Brain microvascular endothelial cell (primary cell): ENCODE results near the gene CFDP1.

ENCODE experiments used
- DNase-seq: peaks from one replicate; pipeline ENCODE4 v3.0.0-alpha.2; 2020
- H3K27ac ChIP-seq: fragments of 250-450 bp; sonication (Bioruptor Pico); 2 replicates; pipeline ENCODE4 v1.5.1; 2020; ENCODE audit warnings: mild to moderate bottlenecking, moderate library complexity
- H3K27me3 ChIP-seq: fragments of 250-450 bp; sonication (Bioruptor Pico); replicated peaks from 2 replicates; pipeline ENCODE4 v1.5.1; 2020; ENCODE audit warnings: mild to moderate bottlenecking
- H3K36me3 ChIP-seq: fragments of 250-450 bp; sonication (Bioruptor Pico); replicated peaks from 2 replicates; pipeline ENCODE4 v1.5.1; 2020; ENCODE audit warnings: mild to moderate bottlenecking
- H3K4me3 ChIP-seq: 2 replicates; pipeline ENCODE4 v1.5.1; 2011; ENCODE audit warnings: low read depth, mild to moderate bottlenecking, control low read depth, low read length, moderate library complexity
- in situ Hi-C: cut with HindIII; loops from 2 replicates; pipeline ENCODE4 v1.10.0; 2017; ENCODE audit warnings: low sequenced_read_pairs, low pct_ligation_motif_present
- TF ChIP-seq, protein P1 (sequence below): IDR thresholded peaks from 2 replicates; pipeline ENCODE4 v1.5.1; 2011; ENCODE audit warnings: low read depth, mild to moderate bottlenecking, moderate library complexity, low read length, control low read depth, inconsistent platforms; ENCODE audit errors: missing control alignments

CFDP1 gene

DNA sequence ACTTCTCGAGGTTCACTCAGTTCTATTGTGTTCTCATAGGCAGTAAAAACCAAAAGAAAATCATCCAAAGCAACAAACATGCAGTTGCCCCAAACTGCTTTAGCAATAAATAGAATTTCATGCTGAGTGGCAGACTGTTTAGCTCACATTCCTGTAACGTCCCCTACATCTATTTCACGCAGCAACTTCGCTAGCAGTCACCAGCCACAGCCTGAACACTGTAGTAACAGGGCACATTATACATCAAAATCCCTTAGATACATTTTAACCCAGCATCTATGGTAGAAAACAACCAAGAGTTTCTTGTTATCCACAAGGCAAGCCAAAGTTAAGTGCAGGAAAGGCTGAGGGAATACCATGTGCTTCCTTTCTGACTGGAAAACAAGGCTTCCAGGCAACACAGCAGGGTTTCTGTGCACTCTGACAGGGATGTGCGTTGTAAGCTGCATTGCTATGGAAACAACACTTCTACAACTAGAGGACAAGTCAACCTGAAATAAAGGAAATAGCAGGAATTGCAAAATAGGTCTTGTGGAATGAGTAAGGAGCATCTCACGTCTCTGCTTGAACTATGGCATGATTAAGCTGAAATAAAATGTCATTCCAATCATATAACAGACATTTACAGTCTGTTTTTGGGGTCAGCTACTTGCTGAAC is 55.4 kb downstream of the CFDP1 start:
- TF ChIP-seq, protein P1, sequence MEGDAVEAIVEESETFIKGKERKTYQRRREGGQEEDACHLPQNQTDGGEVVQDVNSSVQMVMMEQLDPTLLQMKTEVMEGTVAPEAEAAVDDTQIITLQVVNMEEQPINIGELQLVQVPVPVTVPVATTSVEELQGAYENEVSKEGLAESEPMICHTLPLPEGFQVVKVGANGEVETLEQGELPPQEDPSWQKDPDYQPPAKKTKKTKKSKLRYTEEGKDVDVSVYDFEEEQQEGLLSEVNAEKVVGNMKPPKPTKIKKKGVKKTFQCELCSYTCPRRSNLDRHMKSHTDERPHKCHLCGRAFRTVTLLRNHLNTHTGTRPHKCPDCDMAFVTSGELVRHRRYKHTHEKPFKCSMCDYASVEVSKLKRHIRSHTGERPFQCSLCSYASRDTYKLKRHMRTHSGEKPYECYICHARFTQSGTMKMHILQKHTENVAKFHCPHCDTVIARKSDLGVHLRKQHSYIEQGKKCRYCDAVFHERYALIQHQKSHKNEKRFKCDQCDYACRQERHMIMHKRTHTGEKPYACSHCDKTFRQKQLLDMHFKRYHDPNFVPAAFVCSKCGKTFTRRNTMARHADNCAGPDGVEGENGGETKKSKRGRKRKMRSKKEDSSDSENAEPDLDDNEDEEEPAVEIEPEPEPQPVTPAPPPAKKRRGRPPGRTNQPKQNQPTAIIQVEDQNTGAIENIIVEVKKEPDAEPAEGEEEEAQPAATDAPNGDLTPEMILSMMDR = no peak
- in situ Hi-C loops = no loop called here
- H3K36me3 ChIP-seq = no peaks in the 10 kb centered on the region
- H3K27ac ChIP-seq = peak overlapping the region; percentile 98
- no peak overlapping the region for H3K4me3 ChIP-seq
- no peaks in the 10 kb centered on the region for H3K27me3 ChIP-seq
- DNase-seq = peak; percentile 98

DNA sequence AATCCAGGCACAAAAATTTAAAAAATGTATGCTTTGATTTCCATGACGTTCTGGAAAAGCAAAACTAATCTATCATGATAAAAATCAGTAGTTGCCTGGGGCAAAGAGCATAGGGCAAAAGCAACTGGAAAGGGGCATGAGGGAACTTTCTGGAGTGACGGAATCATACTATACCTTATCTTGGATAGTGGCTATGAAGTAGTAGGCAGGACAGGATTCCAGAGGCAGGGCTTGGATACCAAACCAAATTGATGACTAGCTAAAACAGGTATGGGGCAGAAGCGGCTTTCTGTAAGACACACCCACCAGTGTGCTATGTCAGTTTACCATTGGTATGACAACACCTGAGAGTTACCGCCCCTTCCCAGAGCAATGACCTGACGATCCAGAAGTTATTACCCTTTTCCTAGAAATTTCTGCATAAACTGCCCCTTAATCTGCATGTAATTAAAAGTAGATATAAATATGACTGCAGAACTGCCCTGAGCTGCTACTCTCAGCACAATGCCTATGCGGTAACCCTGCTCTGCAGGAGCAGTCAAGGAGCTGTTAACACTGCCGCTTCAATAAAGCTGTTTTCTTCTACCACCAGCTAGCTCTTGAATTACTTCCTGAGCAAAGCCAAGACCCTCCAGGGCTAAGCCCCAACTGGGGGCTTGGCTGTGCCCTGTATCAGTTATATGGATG is 56.7 kb downstream of the CFDP1 start:
- peak overlapping the region; percentile 98 for H3K27ac ChIP-seq

DNA sequence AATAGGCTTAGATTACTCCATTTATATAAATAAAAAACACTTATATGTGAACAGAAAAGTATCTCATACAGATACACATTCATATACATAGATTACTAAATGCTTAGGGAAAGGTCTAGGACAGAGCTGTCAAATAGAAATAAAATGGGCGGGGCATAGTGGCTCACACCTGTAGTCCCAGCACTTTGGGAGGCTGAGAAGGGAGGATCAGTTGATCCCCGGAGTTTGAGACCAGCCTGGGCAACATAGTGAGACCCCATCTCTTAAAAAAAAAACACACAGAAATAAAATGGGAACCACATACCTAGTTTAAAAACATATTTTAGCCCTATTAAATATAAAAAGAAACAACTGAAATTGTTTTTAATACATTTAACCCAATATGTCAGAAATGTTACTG is 58.9 kb downstream of the CFDP1 start:
- Histone ChIP-seq H3K27ac (no peak overlapping the region), H3K27me3 (no peaks in the 10 kb centered on the region), H3K36me3 (no peaks in the 10 kb centered on the region), H3K4me3 (no peak overlapping the region)
- no peak for DNase-seq
- in situ Hi-C loops = no loop called here
- TF ChIP-seq, protein P1 = no peak

More for the DNA sequence above, 56.7 kb downstream of the CFDP1 start:
- no peak for DNase-seq
- TF ChIP-seq, protein P1 = no peak
- Histone ChIP-seq H3K4me3 (no peak overlapping the region), H3K36me3 (no peaks in the 10 kb centered on the region), H3K27me3 (no peaks in the 10 kb centered on the region)
- in situ Hi-C loops = no loop called here

DNA sequence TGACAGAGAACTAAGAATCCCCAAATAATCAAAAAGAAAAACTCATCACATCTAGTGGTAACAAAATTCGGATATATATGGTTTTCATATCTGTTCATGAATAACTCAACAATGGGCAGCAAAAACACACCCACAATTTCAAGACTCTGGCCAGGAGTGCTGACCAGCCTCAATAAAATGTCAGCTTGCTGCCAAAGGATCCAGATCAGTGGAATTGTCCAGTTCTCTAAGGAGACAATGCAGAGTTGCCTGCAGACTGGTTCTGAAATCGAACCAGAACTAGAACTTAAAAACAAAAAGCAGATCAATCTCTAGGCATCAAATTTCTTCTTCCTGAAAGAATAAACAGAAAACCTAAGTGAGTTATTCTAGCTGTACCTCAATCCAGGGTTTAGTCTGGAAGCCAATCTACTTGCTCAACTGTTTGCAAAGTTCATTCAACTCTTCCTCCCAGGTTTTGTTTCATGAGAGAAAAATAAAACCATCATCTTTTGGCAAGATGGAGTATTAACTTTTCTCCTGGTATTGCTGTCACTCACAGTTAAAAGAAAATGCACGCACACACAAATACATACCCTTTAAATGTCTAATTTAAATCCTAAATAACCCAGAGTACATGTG is 61.0 kb downstream of the CFDP1 start:
- in situ Hi-C loops = no loop called here
- DNase-seq = peak; percentile 64
- H3K36me3 ChIP-seq = no peaks in the 10 kb centered on the region
- H3K4me3 ChIP-seq = no peak overlapping the region
- H3K27me3 ChIP-seq = no peaks in the 10 kb centered on the region
- TF ChIP-seq, protein P1 = no peak
- peak overlapping the region; percentile 4 for H3K27ac ChIP-seq

DNA sequence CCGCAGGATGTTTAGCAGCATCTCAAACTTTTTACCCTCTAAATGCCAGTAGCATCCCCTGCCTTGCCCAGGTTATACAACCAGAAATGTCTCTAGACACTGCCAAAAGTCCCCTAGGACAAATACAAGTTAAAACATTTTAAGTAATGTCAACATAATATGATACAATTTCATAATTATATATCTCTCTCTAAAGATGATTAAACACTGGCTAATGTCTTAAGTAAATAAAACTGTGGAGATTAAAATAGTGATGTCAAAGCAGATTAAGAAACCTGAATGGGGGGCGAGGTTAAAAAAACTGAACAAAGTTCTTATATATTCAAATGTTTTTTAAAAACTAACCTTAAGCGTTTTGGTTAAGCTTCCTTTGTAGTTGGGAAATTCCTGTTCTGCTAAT is 62.1 kb downstream of the CFDP1 start:
- Histone ChIP-seq H3K4me3 (no peak overlapping the region), H3K36me3 (no peaks in the 10 kb centered on the region), H3K27ac (no peak overlapping the region), H3K27me3 (no peaks in the 10 kb centered on the region)
- in situ Hi-C loops = no loop called here
- no peak for DNase-seq
- TF ChIP-seq, protein P1 = no peak
